Measurements from ENCODE around the gene ZNF366.

- TF ChIP-seq, protein P1, sequence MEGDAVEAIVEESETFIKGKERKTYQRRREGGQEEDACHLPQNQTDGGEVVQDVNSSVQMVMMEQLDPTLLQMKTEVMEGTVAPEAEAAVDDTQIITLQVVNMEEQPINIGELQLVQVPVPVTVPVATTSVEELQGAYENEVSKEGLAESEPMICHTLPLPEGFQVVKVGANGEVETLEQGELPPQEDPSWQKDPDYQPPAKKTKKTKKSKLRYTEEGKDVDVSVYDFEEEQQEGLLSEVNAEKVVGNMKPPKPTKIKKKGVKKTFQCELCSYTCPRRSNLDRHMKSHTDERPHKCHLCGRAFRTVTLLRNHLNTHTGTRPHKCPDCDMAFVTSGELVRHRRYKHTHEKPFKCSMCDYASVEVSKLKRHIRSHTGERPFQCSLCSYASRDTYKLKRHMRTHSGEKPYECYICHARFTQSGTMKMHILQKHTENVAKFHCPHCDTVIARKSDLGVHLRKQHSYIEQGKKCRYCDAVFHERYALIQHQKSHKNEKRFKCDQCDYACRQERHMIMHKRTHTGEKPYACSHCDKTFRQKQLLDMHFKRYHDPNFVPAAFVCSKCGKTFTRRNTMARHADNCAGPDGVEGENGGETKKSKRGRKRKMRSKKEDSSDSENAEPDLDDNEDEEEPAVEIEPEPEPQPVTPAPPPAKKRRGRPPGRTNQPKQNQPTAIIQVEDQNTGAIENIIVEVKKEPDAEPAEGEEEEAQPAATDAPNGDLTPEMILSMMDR (conservative IDR thresholded peaks at IDR 0.05; ENCODE audit: low read length): no peak
- TF ChIP-seq EZH2phosphoT487 (IDR thresholded peaks at IDR 0.05; ENCODE audit: borderline replicate concordance): no peak
Measured at GRCh38 chr5:72434056-72434780, 73.0 kb downstream of the ZNF366 start.
